ENCODE data around the gene GGTLC2.
"Not testable (repeated sequence)": the region's sequence is repeated elsewhere in the genome, so short reads cannot be mapped to it uniquely, and the experiment has no call there.

GGTLC2 gene

GRCh38 chr22:22667966-22668880, 23.8 kb downstream of the GGTLC2 start:
- DNase-seq (ENCODE audit: low read depth in 2 of 2) = no peak

GRCh38 chr22:22669093-22669492, 24.7 kb downstream of the GGTLC2 start:
- no peak for DNase-seq (ENCODE audit: low read depth in 2 of 2)

DNA sequence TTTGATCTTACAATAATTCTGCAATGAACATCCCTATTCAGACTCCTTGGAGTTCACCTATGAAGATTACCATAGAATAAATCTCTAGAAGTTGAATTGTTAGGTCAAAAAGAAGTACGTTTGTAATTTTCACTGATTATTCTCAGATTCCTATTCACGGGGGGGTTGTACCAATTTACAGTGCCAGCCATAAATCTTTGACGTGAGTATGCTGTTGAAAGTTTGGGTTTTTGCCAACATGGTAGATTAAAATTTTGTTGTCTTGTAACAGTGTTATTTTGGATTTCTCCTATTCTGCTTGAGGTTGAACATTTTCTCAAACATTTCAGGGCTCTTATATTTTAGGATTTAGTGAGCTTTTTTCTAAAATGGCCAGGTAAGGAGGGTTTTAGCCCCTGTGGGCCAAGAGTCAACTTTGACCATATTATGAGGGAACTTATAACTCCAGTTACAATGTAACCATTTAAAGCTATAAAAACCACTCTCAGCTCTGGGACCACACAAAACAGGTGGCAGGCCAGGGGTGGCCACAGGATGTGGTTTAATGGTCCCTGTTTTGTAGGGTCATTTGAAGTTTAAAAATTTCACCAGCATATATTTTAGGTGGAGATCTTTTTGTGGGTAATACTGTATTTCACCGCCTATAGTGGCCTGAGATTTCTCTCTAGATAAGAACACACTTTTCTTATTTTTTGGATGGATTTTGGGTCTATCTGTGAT, 25.8 kb downstream of the GGTLC2 start:
- DNase-seq (ENCODE audit: low read depth in 2 of 2) = no peak

- DNase-seq (ENCODE audit: low read depth in 2 of 2) = no peak
Observed at GRCh38 chr22:22671506-22671905, 27.1 kb downstream of the GGTLC2 start.

DNA sequence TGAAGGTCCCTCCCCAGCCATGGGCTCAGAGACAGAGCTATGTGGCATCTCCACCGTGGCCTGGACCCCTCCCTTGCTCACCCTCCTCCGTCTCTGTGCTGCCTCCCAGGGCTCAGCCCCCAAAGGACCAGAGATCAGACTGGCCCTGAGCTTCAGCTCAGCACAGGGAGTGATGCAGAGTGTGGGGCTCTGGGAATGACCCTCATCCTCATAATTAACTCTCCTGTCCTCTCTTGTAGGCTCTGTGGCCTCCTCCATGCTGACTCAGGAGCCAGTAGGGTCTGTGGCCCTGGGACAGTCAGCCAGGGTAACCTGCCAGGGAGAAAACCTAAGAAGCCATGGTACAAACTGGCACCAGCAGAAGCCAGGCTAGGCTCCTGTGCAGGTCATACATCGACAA, 28.7 kb downstream of the GGTLC2 start:
- no peak for DNase-seq (ENCODE audit: low read depth in 2 of 2)

GRCh38 chr22:22673628-22674027, 29.2 kb downstream of the GGTLC2 start:
- DNase-seq (ENCODE audit: low read depth in 2 of 2) = no peak

- DNase-seq (ENCODE audit: low read depth in 2 of 2) = no peak
Observed at GRCh38 chr22:22674467-22674866, 30.1 kb downstream of the GGTLC2 start.

- DNase-seq (ENCODE audit: low read depth in 2 of 2) = no peak
Observed at GRCh38 chr22:22678970-22679369, 34.6 kb downstream of the GGTLC2 start.

GRCh38 chr22:22680396-22680795, 36.0 kb downstream of the GGTLC2 start:
- DNase-seq (ENCODE audit: low read depth in 2 of 2) = no peak

DNA sequence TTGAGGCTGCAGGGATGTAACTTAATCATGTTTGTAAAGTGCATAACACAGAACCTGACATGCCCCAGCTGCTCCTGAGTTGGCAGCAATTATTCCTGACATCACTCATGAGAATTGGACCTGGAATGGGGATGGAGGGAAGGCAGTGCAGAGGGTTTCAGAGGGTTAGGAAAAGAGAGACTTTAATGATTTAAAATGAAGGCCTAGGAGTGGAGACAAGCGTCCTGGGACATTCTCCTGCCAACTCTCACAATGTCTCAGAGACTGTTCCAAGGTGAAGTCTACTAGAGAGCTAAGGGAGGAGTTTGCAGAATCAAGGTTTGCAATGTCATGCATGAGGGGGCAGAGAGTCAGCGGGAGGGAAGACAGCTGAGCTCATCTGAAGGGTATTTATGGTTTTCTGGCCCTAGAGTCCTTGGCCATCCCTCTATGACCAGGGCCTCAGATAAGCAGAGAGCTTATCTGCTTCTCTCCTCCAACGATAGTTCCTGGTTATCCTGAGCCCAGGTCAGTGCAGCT, 36.9 kb downstream of the GGTLC2 start:
- DNase-seq (ENCODE audit: low read depth in 2 of 2) = no peak

GRCh38 chr22:22682196-22682595, 37.8 kb downstream of the GGTLC2 start:
- no peak for DNase-seq (ENCODE audit: low read depth in 2 of 2)

GRCh38 chr22:22682807-22683667, 38.6 kb downstream of the GGTLC2 start:
- DNase-seq (ENCODE audit: low read depth in 2 of 2) = no peak

GRCh38 chr22:22683668-22684361, 39.4 kb downstream of the GGTLC2 start:
- DNase-seq (ENCODE audit: low read depth in 2 of 2) = no peak

DNA sequence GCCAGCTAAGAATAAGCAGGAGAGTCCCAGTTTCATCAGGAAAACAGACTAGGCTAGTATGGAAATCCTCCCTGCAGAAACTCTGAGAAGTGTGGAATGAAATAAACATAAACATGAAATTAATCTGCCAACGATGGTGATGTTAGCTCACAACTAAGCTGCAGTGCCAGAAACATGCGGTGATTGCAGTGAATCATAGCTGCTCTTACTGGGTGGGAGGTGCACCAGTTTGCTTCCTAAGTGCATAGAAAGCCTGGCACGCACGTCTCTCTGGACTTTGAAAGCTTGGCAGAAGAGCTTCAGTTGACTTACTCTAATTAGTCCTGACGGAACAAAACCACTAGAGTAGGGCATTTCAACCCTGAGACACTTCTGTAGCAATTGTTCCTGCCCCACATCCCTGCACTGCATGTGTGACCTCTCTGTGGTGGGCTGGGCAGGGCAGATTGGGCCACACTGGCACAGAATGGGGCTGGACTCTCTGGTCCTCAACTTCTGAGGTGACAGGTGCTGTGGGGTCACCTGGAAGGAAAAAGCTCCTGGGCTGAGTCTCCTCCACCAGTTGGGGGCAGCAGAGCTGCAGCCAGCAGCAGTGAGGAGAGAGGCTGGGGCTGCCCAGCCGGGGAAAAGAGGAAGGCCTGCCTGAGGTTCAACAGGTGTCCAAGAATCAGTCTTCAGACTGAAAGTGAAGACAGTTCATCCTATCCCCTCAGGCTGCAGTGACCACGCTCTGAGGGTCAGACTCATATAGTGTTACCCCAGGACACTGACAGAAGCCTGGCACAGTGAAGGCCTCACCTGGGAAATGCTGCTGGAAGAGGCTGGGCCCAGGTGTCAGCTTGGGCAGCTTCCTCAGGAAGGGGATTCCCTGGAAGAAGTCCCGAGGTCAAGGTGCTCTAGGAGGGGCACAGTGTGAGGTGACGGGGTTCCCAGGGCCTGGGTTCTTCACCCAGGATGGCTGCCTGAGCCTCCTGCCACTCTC, 40.5 kb downstream of the GGTLC2 start:
- DNase-seq (ENCODE audit: low read depth in 2 of 2) = no peak

- DNase-seq (ENCODE audit: low read depth in 2 of 2) = no peak
Observed at GRCh38 chr22:22685586-22685985, 41.2 kb downstream of the GGTLC2 start.

DNA sequence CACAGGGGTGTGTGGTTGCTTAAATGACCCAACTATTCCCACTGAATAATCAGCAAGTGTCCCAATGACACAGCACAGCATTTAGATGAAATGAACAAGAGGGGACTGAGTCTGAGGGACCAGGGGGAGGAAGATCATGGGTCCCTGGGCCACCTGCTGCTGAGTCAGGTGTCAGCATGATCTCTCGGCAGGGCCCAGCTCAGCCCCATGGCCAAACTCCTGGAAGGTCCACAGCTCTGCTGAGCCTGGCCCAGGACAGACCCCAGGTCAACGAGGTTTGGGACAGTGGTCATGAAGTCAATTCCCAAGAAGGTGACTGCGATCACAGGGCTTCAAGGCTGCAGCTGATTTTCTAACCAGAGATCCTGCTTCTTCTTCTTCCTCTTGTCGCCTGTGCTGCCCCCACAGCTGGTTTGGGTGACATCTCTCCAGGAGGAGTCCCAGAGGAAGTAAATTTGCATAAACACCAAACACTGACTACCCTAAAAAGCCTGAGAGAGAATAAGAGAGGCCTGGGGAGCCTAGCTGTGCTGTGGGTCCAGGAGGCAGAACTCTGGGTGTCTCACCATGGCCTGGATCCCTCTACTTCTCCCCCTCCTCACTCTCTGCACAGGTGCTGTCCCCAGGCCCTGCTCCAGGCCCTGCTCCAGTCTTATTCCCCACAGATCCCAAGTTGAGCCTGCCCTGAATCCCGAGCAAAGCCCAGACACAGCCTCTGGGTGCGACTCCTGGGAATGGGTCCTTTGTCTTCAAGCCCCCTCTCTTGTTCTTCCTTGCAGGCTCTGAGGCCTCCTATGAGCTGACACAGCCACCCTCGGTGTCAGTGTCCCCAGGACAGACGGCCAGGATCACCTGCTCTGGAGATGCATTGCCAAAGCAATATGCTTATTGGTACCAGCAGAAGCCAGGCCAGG, 42.0 kb downstream of the GGTLC2 start:
- DNase-seq (ENCODE audit: low read depth in 2 of 2) = not testable (repeated sequence)

GRCh38 chr22:22687638-22688500, 43.5 kb downstream of the GGTLC2 start:
- DNase-seq (ENCODE audit: low read depth in 2 of 2) = no peak
